GM13976 (cell line): ENCODE measurements around the gene GADD45A.

Experiments used
- DNase-seq: peaks from one replicate; pipeline ENCODE4 v3.0.0; 2012; ENCODE audit warnings: low spot score
- CTCF ChIP-seq: IDR thresholded peaks from 2 replicates; pipeline ENCODE4 v1.5.1; 2012; ENCODE audit warnings: borderline replicate concordance, mild to moderate bottlenecking; ENCODE audit not compliant: insufficient read depth; ENCODE audit errors: extremely low read depth, missing control alignments, control extremely low read depth
- in situ Hi-C: fragments of 300-500 bp; cut with MboI; formaldehyde crosslinking; loops from one replicate; pipeline ENCODE4 v1.12.0; 2022; ENCODE audit warnings: low sequenced_read_pairs, mixed read lengths, inconsistent platforms; ENCODE audit not compliant: unreplicated experiment

Gene GADD45A

GRCh38 chr1:67676287-67676686, 8.7 kb upstream of the GADD45A start:
- TF ChIP-seq CTCF, result no peak
- no peak for DNase-seq
- in situ Hi-C loops, result no loop called here

- in situ Hi-C loops, result no loop called here
- no peak for DNase-seq
- no peak for TF ChIP-seq CTCF
These were observed 8.1 kb upstream of the GADD45A start for GRCh38 chr1:67676946-67677345.

- DNase-seq, result no peak
- in situ Hi-C loops, result no loop called here
- no peak for TF ChIP-seq CTCF
These were observed 7.6 kb upstream of the GADD45A start for GRCh38 chr1:67677408-67677807.

- in situ Hi-C loops, result no loop called here
- no peak for DNase-seq
- TF ChIP-seq CTCF, result no peak
These were observed 7.1 kb upstream of the GADD45A start for GRCh38 chr1:67677930-67678329.

GRCh38 chr1:67679691-67680090, 5.3 kb upstream of the GADD45A start:
- in situ Hi-C loops, result no loop called here
- no peak for TF ChIP-seq CTCF
- no peak for DNase-seq

- in situ Hi-C loops, result no loop called here
- TF ChIP-seq CTCF, result no peak
These were observed 4.5 kb upstream of the GADD45A start for GRCh38 chr1:67680486-67680885.

GRCh38 chr1:67682659-67683197, 2.3 kb upstream of the GADD45A start:
- DNase-seq, result no peak
- TF ChIP-seq CTCF, result no peak
- in situ Hi-C loops, result no loop called here

More at GRCh38 chr1:67680486-67680885, 4.5 kb upstream of the GADD45A start:
- DNase-seq, result no peak
